WTC11 (cell line): Measurements from ENCODE around the gene ABHD1.

Experiments used
- HMGA2 ChIP-seq: fragments of 250-450 bp; sonication (Bioruptor Pico); IDR thresholded peaks from 2 replicates; pipeline ENCODE4 v1.4.0; 2021; ENCODE audit warnings: mild to moderate bottlenecking, moderate library complexity
- NFYB ChIP-seq: sonication (generic); formaldehyde crosslinking; conservative IDR thresholded peaks from 2 replicates; pipeline ENCODE4 v1.8.0; 2022; ENCODE audit warnings: low read depth, missing genetic modification reagents
- NR3C1 ChIP-seq: sonication (generic); formaldehyde crosslinking; conservative IDR thresholded peaks from 2 replicates; pipeline ENCODE4 v1.8.1; 2023; ENCODE audit warnings: low read depth, mild to moderate bottlenecking, missing genetic modification reagents
- RELA ChIP-seq: sonication (generic); formaldehyde crosslinking; IDR thresholded peaks from 2 replicates; pipeline ENCODE4 v1.8.1; 2022; ENCODE audit warnings: missing genetic modification reagents, mild to moderate bottlenecking, borderline replicate concordance
- SP1 ChIP-seq: sonication (generic); formaldehyde crosslinking; conservative IDR thresholded peaks from 2 replicates; pipeline ENCODE4 v1.8.1; 2022; ENCODE audit warnings: missing genetic modification reagents
- TCF7 ChIP-seq: sonication (generic); formaldehyde crosslinking; IDR thresholded peaks from 2 replicates; pipeline ENCODE4 v1.8.0; 2022; ENCODE audit warnings: mild to moderate bottlenecking, low read depth, missing genetic modification reagents, moderate library complexity
- TF ChIP-seq, protein P1 (sequence below): fragments of 200-600 bp; IDR thresholded peaks from 2 replicates; pipeline ENCODE4 v1.8.0; 2022; ENCODE audit warnings: antibody characterized with exemption

DNA sequence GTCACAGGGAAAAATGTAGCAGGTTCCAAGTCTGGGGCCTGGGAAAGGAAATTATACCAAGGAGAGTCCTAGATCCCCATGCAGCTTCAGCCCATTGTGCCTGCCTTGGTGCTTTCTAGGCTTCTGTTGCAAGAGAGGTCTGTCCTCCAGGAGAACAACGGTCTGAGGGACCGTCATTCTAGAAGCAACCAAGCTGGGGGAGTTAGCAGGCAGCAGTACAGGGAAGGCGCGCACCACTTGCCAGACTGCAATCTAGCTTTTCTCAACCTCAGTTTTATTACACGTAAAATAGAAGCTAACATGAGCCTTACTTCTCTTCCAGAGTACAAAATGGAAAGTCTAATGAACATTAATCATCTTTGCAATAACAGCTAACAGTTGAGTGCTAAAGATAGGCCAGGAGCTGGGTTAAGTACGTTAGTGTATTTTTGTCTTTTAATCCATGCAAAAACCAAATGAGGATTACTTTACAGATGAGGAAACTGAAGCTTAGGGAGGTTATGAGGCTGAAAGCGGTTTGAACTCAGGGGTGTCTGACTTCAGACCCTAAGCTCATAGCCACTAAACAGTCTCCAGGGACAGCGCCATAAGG lies 27.1 kb downstream of the ABHD1 start:
- TF ChIP-seq NR3C1 (CRISPR knock-in tag) (no peak), NFYB (CRISPR knock-in tag) (no peak), TCF7 (CRISPR knock-in tag) (no peak), SP1 (no peak), HMGA2 (CRISPR knock-in tag) (no peak), RELA (CRISPR knock-in tag) (no peak)
- TF ChIP-seq, protein P1, sequence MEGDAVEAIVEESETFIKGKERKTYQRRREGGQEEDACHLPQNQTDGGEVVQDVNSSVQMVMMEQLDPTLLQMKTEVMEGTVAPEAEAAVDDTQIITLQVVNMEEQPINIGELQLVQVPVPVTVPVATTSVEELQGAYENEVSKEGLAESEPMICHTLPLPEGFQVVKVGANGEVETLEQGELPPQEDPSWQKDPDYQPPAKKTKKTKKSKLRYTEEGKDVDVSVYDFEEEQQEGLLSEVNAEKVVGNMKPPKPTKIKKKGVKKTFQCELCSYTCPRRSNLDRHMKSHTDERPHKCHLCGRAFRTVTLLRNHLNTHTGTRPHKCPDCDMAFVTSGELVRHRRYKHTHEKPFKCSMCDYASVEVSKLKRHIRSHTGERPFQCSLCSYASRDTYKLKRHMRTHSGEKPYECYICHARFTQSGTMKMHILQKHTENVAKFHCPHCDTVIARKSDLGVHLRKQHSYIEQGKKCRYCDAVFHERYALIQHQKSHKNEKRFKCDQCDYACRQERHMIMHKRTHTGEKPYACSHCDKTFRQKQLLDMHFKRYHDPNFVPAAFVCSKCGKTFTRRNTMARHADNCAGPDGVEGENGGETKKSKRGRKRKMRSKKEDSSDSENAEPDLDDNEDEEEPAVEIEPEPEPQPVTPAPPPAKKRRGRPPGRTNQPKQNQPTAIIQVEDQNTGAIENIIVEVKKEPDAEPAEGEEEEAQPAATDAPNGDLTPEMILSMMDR = no peak
